GM19328 (cell line): ENCODE results near the gene EPS8.
A peak's percentile ranks its signal among the peaks of the same experiment; 100 is the strongest.

ENCODE experiments used
- ATAC-seq: cut with Tn5 transposase; IDR thresholded peaks from one replicate; pipeline ENCODE4 v1.9.1; 2021; ENCODE audit warnings: mild to moderate bottlenecking, moderate library complexity; ENCODE audit not compliant: unreplicated experiment

The EPS8 gene

GRCh38 chr12:15800278-15800677 lies 11.1 kb upstream of the EPS8 start:
- ATAC-seq, result no peak

- no peak for ATAC-seq
Measured at GRCh38 chr12:15797818-15798217, 8.6 kb upstream of the EPS8 start.

GRCh38 chr12:15796493-15797141 lies 7.4 kb upstream of the EPS8 start:
- no peak for ATAC-seq

- no peak for ATAC-seq
Measured at GRCh38 chr12:15794836-15795235, 5.6 kb upstream of the EPS8 start.

GRCh38 chr12:15794196-15794595 lies 5.0 kb upstream of the EPS8 start:
- ATAC-seq, result no peak

GRCh38 chr12:15788233-15789219 lies 662 bp downstream of the EPS8 start:
- ATAC-seq, result peak; percentile 34

GRCh38 chr12:15787778-15788177 lies 1.4 kb downstream of the EPS8 start:
- no peak for ATAC-seq

- ATAC-seq, result no peak
Measured at GRCh38 chr12:15786772-15787171, 2.4 kb downstream of the EPS8 start.

GRCh38 chr12:15783288-15783687 lies 5.9 kb downstream of the EPS8 start:
- ATAC-seq, result no peak

GRCh38 chr12:15782667-15783066 lies 6.5 kb downstream of the EPS8 start:
- ATAC-seq, result no peak

- ATAC-seq, result no peak
Measured at GRCh38 chr12:15779925-15780324, 9.3 kb downstream of the EPS8 start.

GRCh38 chr12:15778126-15778525 lies 11.1 kb downstream of the EPS8 start:
- ATAC-seq, result no peak

GRCh38 chr12:15777355-15778012 lies 11.7 kb downstream of the EPS8 start:
- ATAC-seq, result no peak

GRCh38 chr12:15776532-15776931 lies 12.7 kb downstream of the EPS8 start:
- no peak for ATAC-seq

- ATAC-seq, result no peak
Measured at GRCh38 chr12:15774819-15775218, 14.4 kb downstream of the EPS8 start.

GRCh38 chr12:15772405-15773018 lies 16.7 kb downstream of the EPS8 start:
- no peak for ATAC-seq

- ATAC-seq, result no peak
Measured at GRCh38 chr12:15770581-15770980, 18.6 kb downstream of the EPS8 start.

GRCh38 chr12:15770021-15770420 lies 19.2 kb downstream of the EPS8 start:
- no peak for ATAC-seq

- no peak for ATAC-seq
Measured at GRCh38 chr12:15769586-15769985, 19.6 kb downstream of the EPS8 start.

GRCh38 chr12:15767301-15767700 lies 21.9 kb downstream of the EPS8 start:
- ATAC-seq, result no peak

GRCh38 chr12:15763328-15763727 lies 25.9 kb downstream of the EPS8 start:
- no peak for ATAC-seq
